CD4-positive, alpha-beta T cell treated with Interleukin-15 for 1 hour (primary cell): ENCODE results near the gene ADAT3.
A peak's percentile ranks its signal among the peaks of the same experiment; 100 is the strongest.
"Not testable (repeated sequence)": the region's sequence is repeated elsewhere in the genome, so short reads cannot be mapped to it uniquely, and the experiment has no call there.

Experiments used
- DNase-seq: peaks from one replicate; pipeline ENCODE4 v3.0.0-alpha.2; 2020

Gene ADAT3

DNA sequence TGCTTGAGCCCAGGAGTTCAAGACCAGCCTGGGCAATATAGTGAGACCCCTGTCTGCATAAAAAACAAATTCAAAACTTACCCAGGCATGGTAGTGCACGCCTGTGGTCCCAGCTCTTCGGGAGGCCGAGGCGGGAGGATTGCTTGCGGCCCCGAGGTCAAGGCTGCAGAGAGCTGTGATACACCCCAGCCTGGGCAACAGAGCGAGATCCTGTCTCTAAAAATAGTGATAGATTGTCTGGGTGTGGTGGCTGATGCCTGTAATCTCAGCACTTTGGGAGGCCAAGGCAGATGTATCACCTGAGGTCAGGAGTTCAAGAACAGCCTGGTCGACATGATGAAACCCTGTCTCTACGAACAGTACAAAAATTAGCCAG is 37.9 kb upstream of the ADAT3 start:
- DNase-seq = no peak

GRCh38 chr19:1868971-1869370 is 36.2 kb upstream of the ADAT3 start:
- no peak for DNase-seq

DNA sequence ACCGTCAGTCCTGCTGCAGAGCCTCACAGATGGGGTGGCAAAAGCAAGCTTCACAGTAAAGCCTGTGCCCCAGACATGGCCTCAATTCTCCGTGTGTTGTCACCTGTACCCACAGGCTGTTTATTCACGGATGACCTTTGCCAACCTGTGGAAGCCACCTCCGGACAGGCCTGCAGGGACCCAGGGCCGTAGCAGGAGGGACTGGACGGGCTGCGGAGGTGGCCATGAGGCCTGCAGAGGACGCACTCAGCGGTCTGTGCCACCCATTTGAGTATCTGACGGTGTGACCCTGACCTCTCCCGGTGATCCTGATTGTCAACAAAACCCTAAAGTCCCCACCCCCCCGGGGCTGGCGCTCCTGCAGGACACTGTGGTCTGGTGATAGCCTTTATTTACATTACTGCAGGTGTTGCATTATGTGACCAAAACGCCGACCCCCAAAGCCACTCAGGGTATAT is 34.0 kb upstream of the ADAT3 start:
- no peak for DNase-seq

DNA sequence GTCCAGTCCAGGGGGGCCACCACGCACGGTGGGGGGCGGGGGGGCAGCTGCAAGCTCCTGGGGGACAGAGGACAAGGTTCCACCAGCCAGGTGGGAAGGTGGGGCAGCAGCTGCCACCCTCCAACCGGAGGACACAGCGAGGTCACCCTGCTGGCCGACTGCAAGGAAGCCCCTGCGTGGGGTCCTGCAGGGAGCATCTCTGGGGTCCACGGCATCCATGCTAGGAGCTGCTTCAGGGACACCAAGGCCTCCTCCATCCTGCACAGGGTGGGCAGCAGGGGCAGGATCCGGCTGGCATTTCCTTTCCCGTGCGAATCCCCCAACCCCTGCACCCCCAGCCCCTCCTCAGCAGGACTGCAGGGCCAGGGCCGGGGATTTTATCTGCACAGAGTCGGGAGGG is 33.6 kb upstream of the ADAT3 start:
- no peak for DNase-seq

DNA sequence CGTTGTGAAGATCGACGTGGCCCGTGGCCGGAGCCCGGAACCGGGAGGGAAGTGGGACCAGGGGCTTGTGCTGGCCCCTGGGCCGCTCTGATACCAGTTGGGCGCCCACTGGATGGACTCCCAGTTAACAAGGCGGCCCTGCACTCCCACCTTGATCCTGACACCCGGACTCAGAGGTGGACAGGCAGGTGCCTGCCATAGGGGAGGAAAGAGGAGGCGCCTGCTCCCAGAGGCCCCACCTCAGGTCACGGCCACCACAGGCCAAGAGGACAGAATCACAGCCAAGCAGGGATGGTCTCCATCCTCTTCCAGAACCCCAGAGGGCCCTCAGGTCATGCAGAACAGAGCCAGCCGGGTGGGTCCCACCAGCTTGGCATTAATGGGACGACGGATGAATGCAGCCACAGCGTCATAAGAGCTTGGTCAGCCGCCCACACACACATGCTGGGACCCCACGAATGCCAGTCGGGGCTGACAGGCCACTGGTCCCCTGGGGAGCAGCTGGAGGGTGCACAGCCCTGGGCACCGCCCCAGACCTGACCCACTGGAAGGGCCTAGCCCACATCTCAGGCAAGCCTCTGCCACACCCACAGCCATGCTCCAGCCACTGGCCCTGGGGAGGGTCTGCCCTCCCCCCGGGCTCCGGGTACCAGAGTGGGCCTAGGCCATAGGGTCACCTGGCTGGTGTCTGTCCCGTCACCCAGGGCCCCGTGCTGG is 32.2 kb upstream of the ADAT3 start:
- no peak for DNase-seq

GRCh38 chr19:1873524-1874473 is 31.4 kb upstream of the ADAT3 start:
- DNase-seq = no peak

DNA sequence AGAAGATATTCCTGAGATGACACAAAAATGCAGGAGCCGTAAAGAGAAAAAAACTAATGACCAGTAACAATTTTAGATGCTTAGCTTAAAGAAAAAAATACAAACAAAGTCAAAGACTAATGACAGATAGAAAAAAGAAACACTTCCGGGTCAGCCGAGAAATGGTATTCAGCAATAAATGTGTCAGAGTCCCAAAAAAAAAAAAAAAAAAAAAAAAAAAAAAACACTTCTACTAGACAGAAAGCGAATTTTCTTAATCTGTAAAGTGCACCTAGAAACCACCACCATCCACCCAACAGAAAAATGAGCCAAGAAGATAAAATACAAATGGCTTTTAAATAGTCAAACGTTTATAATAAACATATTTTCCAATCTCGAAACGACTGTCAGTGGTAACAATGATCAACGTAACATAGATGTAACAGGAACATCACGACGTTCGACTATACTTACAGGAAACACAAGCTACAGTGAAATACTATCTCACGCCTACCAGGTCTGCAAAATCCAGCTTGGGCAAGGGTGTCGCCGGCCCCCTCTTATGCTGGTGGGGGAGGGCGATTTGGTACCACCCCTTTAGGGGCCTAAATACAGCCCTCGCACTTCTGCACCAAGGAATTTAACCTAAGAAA is 30.5 kb upstream of the ADAT3 start:
- no peak for DNase-seq

DNA sequence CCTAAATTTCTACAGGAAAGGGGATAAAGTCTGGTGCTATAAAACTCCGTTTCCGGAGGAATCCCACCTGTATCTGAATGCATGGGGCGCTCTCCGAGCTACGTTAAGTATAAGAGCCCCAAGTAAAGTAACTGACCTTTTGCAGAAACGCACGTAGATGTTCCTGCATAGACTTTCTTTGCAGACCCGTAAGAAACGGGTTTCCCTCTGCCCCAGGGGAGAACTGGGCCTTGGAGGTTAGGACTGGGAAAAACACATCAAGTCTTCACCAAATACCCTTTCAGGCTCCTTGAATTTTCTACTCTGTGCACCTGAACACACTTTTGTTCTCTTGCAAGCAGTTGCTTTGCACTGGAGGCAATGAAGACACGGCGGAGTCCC is 29.9 kb upstream of the ADAT3 start:
- not testable (repeated sequence) for DNase-seq

DNA sequence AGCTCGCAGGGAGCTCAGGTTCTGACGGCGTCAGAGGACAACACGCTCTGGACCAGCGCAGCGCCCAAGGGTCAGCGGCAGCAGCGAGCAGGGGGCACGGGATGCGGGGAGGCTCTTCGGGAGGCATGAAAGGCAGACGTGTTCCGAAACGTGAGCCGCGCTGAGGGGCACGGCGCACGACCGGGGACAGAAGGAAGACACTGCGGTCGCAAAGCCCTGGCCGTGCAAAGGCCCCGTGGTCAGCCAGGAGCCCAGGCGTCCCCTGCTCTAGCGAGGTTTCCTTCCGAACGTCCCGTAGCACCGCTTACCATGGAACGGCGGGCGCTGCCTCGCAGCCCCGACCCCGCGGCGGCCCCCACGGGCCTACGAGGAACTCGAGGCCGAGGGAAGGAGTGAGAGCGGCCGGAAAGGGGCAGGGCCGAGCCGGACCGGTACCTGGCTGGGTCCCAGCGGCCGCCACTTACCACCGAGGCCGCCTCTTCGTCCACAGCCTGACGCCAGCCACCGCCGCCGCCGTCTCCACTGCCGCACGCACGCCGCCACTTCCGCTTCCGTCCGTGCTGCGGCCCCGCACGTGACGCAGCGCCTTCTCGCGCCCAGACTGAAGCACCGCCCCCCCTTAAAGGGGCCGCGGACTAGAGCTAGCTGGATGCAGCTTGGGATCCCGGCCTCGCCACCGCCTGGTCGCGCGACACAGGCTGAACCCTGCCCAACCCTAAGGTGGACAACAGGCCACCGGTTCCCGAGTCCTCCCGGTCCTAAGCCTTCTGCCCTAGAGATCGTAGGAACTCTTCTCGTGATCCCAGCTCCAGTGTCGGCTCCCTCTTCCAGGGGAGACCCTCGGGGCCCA is 29.3 kb upstream of the ADAT3 start:
- DNase-seq = peak; percentile 87

DNA sequence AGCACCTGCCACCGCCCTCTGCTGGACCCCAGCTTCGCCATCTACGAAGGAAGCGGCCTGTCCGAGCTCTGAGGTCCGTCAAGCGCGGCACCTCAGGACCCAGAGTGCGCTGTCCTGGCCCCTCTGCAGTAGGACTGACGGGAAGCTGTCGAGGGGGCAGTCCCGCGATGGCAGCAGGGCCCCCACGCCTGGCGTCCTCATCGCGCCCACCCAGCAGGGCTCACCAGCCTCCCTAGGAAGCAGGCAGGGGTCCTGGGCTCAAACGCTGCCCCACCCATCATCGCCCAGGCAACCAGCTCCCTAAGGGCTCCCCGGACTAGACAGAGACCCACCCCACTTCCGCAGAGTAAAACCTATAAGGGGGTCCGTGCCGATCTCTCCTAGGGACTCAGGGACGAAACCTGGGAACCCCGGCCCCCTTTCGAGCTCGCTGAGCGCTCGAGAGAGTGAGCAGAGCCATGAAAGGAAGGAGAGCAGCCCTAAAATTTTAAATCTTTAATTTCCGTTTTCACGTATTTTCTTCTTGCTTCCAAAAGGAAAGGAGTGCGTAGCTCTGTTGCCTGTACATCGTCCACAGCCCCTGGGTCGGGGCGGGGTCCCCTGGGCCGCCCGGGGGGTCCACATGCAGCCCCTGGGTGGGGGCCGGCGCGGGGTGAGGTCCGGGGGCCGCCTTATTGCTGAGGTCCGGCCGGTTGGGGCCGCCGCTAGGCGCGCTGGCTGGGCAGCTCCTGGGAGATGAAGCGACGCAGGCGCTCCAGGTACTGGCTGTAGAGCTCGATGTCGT is 28.5 kb upstream of the ADAT3 start:
- not testable (repeated sequence) for DNase-seq

GRCh38 chr19:1877280-1877660 is 27.9 kb upstream of the ADAT3 start:
- DNase-seq = not testable (repeated sequence)

DNA sequence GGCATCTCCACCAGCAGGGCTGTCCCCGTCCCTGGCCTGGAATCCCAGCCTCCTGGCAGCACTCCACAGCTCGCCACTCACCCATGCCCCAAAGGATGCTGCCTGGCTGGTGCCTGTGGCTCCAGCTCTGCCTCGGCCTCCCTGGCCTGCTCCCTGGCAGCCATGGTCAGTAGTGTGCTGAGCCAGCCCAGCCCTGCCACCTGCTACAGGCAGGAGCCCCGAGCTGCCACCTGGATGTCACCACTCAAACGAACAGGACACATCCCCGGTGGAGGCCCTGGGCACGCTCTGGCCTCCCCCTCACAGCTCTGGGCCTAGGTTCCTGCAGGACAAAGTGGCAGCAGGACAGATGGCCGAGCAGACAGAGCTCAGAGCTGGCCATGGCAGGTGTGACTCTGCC is 26.6 kb upstream of the ADAT3 start:
- not testable (repeated sequence) for DNase-seq

DNA sequence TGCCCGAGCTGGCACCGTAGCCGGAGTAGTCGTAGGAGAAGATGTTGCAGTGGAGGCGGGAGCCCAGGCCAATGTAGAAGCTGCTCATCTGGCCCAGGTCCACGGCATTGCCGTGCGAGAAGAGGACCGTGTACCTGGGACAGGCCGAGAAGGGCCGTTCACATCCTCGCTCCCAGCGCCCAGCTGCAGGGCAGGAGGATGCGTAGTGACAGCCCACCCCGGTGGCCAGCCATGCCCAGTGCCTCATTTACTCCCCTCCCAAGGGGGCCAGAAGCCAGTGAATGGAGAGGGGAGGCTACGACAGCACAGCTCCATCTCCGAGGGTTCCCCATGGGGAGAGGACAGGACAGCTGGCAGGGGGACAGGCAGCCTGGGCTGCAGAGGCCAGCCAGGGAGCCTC is 25.2 kb upstream of the ADAT3 start:
- DNase-seq = not testable (repeated sequence)

GRCh38 chr19:1880611-1881392 is 24.4 kb upstream of the ADAT3 start:
- DNase-seq = no peak

DNA sequence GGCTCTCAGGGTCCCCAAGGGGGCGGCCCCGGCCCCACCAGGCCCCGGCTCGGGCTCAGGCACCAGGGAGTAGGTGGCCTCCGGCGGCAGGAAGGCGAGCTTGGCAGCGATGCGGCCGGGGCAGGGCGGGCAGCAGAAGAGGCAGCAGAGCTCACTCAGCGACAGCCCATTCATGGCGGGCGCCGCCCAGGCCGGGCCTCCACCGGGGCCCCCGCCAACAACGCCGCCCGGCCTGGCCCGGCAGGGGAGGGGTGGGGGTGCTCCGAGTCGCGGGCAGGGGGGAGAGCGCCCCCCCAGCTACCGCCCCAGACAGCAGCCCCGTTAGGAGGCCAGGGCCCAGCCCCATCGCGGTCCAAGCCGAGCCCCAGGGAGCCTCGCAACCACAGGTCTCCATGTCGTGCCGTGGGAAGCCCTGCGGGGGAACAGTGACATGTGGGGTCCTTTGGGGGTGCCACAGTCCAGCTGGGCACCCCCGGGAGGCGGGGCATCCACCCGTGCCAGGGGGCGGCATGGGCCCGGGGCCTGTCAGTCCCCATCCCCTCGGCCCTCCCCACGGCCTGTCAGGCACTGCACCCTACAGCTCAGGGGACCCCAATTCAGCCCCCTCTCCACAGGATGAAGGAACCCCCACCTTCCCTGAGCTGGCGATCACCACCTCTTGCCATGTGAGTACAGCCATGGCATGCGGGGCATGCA is 23.7 kb upstream of the ADAT3 start:
- DNase-seq = not testable (repeated sequence)

GRCh38 chr19:1882089-1882785 is 23.0 kb upstream of the ADAT3 start:
- DNase-seq = peak; percentile 88

DNA sequence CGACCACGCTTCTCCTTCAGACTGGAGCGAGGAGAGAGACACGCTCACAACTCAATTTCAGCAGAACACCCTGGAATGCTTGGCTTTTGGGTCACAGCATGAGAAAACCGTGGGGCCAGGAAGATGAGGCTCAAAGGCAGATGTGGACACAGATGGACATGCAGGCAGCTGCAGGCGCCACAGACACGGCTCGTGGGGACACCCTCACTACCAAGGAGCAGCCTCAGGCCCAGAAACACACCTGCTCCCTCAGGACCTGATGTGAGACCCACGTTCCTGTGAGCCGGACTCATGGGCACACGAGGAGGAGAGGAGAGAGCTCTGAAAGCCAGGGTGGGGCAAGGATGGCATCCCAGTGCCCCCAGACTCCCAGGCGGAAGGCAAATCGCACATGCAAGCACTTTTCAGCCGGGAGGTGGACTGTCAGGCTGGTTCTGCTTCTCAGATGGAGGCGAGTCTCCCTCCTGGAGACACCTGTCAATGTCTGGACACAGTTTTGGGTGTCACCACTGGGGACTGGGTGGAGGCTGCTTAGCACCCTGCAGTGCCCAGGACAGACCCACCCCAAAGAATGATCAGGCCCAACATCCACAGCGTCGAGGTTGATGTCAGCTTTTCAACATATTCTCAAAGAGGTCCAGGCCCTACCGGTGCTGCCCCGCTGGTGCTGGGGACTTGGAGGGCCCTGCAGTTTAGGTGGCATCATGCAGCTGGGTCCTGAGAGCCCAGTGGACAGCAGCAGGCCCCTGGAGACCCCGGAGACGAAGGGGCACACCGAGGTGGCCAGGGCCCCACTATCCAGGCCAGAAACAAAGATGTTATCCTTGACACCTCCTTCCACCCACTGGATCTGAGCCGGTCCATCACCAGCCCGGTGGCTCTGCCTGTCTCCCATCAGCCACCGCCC is 22.2 kb upstream of the ADAT3 start:
- DNase-seq = no peak

DNA sequence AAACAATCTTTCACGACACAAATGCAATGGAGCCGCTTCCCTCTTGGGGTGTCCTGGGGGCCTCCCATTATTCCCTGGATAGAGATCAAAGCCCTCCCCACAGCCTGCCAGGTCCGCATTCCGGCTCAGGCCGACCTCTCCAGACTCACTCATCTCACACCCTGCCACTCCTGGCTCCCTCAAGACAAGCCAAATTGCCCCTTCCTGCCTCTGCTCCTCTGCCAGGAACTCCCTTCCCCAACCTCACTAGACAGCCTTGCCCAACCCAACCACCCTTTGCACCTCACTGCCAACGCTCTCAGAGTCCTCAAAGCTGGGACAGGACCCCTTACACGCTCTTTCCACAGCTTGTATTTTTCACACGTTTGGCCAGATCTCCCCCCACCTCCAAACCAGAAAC is 21.4 kb upstream of the ADAT3 start:
- no peak for DNase-seq

DNA sequence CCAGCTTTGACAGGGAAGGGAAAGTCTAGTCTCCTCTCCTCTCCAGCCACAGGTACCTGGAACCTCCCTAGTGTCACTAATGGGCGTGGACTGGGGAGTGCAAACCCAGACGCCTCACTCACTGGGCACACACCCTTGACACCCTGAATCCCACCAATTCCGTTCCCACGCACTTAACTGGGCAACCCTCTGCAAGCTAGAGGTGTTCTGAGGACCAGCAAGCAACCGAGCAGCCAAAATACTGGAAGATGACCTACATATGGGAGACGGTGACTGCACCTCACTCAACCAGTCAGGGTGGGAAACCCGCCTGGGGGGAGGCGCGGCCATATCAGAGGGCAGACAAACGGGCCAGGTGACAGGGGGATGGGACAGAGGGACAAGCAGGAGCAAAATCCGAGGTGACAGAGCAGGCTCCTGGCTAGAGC is 20.9 kb upstream of the ADAT3 start:
- DNase-seq = peak; percentile 64
